ENCODE measurements around the gene CAPG. TPM values are rescaled to one million over a fixed set of nuclear protein-coding genes. Genes with fewer than 3 reads are reported as not detected.
A peak's percentile ranks its signal among the peaks of the same experiment; 100 is the strongest.
"Not testable (repeated sequence)": the region's sequence is repeated elsewhere in the genome, so short reads cannot be mapped to it uniquely, and the experiment has no call there.

Gene CAPG
- total RNA-seq, 2 experiments from 2014 or later, result 299 to 387 TPM

DNA sequence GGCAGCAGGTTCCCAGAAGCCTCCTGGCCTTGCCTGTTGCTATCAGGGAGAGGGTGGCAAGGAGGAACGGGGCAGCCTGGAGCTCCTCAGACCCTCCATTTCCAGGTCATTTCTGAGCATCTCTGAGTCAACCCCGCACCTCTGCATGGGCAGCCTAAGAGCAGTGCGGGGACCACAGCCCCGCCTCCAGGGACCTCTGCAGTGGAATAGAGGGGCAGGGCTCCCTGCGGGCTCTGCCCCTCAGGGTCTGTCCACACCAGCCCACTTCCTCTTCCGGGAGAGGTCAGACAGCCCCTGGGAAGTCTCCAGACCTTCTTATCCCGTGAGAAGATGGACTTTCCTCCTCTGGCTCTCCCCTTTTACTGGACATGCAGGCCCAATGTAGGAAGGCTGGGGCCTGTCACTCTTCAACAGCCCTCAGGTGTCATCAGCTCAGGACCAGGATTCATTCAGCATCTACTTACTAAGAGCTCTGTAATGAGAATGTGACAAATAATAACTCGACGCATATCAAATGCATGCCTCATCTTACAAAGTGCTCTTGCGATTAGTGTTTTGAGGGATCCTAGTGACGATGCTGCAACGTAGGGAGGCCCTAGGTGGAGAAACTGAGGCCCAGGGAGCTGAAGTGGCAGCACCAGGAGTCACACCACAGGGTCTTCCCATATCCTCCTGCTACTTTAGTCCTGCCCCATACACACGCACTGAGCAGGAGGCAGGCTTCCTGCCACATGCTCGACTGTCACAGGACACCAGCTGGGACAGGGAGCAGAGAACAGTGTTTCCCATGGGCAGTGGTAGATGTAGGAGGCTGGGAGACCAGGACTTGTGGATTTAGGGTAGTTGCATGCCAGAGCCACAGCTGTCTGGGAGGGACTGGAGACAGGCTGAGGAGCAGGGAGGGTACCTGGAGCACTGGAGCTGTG lies 36.4 kb upstream of the CAPG start:
- no peak for DNase-seq
- no peaks in the 10 kb centered on the region for H3K36me3 Mint-ChIP-seq (ENCODE audit: low read depth)
- H3K4me3 Mint-ChIP-seq, result no peak overlapping the region
- CTCF ChIA-PET, result interaction anchor here (0.9 to 2.7 kb wide), 6 partner anchors 9 to 78 kb away, joined by 3 to 10 read pairs (median 4); no protein-coding TSS in a partner anchor
- peaks cover 8% of the 10 kb centered on the region for H3K4me1 Mint-ChIP-seq
- H3K27me3 Mint-ChIP-seq, result no peaks in the 10 kb centered on the region
- no peak overlapping the region for H3K27ac Mint-ChIP-seq
- POLR2A ChIA-PET, result no interaction called here
- H3K9me3 Mint-ChIP-seq, result no peaks in the 10 kb centered on the region

GRCh38 chr2:85445316-85446295 lies 35.4 kb upstream of the CAPG start:
- CTCF ChIA-PET, result interaction anchor here (0.9 to 2.7 kb wide), 4 partner anchors 8 to 79 kb away, joined by 3 to 10 read pairs (median 4); no protein-coding TSS in a partner anchor
- DNase-seq, result no peak
- Mint-ChIP-seq H3K4me1 (peaks cover 14% of the 10 kb centered on the region), H3K9me3 (no peaks in the 10 kb centered on the region), H3K4me3 (no peak overlapping the region), H3K36me3 (ENCODE audit: low read depth) (no peaks in the 10 kb centered on the region), H3K27me3 (no peaks in the 10 kb centered on the region), H3K27ac (no peak overlapping the region)
- POLR2A ChIA-PET, result no interaction called here

DNA sequence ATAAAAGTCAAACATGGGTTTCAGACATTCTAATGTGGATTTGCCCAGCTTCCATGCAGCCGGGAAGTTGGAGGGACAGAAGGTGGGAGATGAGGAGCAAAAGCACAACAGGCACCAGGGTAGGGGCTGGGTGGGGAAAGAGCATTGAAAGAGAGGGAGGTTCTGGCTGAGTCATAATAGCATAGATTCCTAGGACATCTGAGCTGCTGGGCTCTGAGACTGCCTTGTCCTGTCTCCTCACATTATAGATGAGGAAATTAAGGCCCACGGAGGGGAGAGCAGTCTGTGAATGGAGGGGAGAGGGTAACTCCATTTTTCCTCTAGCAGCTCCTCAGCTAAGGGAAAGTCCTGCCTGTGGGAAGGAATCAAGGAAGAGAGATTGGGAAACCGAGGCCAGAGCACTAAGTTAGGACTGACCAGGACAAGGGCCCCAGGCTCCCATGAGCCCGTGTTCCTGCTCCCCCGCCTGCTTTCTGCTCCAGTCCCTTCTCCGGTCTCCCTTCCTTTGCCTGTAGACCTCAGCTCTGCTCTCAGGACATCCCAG lies 34.5 kb upstream of the CAPG start:
- DNase-seq, result no peak
- no peak overlapping the region for H3K27ac Mint-ChIP-seq
- CTCF ChIA-PET, result interaction anchor here (1.0 to 2.7 kb wide), 2 partner anchors 12 to 94 kb away, joined by 3 to 10 read pairs; partner anchors contain the start of gene MAT2A
- no peaks in the 10 kb centered on the region for H3K27me3 Mint-ChIP-seq
- no peaks in the 10 kb centered on the region for H3K36me3 Mint-ChIP-seq (ENCODE audit: low read depth)
- H3K9me3 Mint-ChIP-seq, result no peaks in the 10 kb centered on the region
- no peak overlapping the region for H3K4me3 Mint-ChIP-seq
- H3K4me1 Mint-ChIP-seq, result peaks cover 22% of the 10 kb centered on the region
- POLR2A ChIA-PET, result no interaction called here

DNA sequence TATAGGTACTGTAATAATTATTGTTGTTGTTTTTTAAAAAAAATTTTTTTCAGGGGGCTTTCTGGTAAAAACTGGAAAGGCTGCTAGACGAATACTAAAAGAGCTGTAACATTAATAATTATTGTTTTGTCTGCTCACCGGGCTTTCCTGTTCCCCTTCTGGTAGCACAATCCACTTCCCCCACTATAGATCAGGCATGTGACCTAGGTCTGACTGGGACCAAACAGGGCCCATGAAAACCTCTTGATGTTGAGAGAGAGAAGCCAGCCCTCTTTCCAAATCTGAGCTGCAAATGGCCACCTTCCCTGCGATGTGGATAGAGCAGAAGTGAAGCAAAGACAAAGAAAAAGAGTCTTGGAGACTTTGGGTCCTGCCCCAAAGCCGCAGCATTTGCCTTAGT lies 31.7 kb upstream of the CAPG start:
- no peaks in the 10 kb centered on the region for H3K9me3 Mint-ChIP-seq
- no peak overlapping the region for H3K27ac Mint-ChIP-seq
- no peaks in the 10 kb centered on the region for H3K36me3 Mint-ChIP-seq (ENCODE audit: low read depth)
- H3K27me3 Mint-ChIP-seq, result no peaks in the 10 kb centered on the region
- no peak for DNase-seq
- ChIA-PET CTCF (interaction anchor here (1.4 kb wide), 1 partner anchor 14 kb away, joined by 5 read pairs; no protein-coding TSS in a partner anchor), POLR2A (interaction anchor here (0.7 kb wide), 1 partner anchor 70 kb away, joined by 4 read pairs; no protein-coding TSS in a partner anchor)
- H3K4me3 Mint-ChIP-seq, result no peak overlapping the region
- H3K4me1 Mint-ChIP-seq, result peaks cover 39% of the 10 kb centered on the region

GRCh38 chr2:85440729-85441128 lies 30.6 kb upstream of the CAPG start:
- Mint-ChIP-seq H3K4me3 (no peak overlapping the region), H3K4me1 (peaks cover 49% of the 10 kb centered on the region), H3K36me3 (ENCODE audit: low read depth) (no peaks in the 10 kb centered on the region), H3K27ac (no peak overlapping the region), H3K9me3 (no peaks in the 10 kb centered on the region), H3K27me3 (no peaks in the 10 kb centered on the region)
- no peak for DNase-seq
- CTCF ChIA-PET, result interaction anchor here (1.1 kb wide), 1 partner anchor 28 kb away, joined by 3 read pairs; no protein-coding TSS in a partner anchor
- POLR2A ChIA-PET, result no interaction called here

GRCh38 chr2:85439986-85440385 lies 29.8 kb upstream of the CAPG start:
- Mint-ChIP-seq H3K27ac (peak overlapping the region; percentile 95), H3K4me1 (peaks cover 49% of the 10 kb centered on the region), H3K27me3 (no peaks in the 10 kb centered on the region), H3K9me3 (no peaks in the 10 kb centered on the region), H3K36me3 (ENCODE audit: low read depth) (no peaks in the 10 kb centered on the region), H3K4me3 (peak overlapping the region; percentile 54)
- ChIA-PET POLR2A (interaction anchor here (0.6 kb wide), 1 partner anchor 586 kb away, joined by 3 read pairs; no protein-coding TSS in a partner anchor), CTCF (interaction anchor here (1.1 kb wide), 2 partner anchors 28 to 112 kb away, joined by 3 to 4 read pairs; no protein-coding TSS in a partner anchor)
- peak; percentile 41 for DNase-seq

DNA sequence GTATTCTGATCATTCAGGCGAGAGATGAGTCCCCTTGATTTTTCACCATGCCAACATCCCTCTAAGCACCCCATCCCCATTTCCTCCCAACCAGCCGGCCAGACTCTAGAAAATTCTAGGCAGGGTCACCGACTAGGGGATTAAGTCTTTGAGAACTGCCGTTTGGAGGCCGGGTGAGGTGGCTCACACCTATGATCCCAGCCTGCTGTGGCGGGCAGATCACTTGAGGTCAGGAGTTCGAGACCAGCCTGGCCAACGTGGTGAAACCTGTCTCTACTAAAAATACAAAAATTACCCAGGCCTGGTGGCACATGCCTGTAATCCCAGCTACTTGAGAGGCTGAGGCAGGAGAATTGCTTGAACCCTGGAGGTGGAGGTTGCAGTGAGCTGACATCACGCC lies 29.4 kb upstream of the CAPG start:
- H3K27me3 Mint-ChIP-seq; DNase-seq; H3K9me3 Mint-ChIP-seq; H3K36me3 Mint-ChIP-seq (ENCODE audit: low read depth): not testable (repeated sequence)
- peaks cover 49% of the 10 kb centered on the region for H3K4me1 Mint-ChIP-seq
- POLR2A ChIA-PET, result interaction anchor here (0.6 kb wide), 1 partner anchor 587 kb away, joined by 3 read pairs; no protein-coding TSS in a partner anchor
- peak overlapping the region; percentile 54 for H3K4me3 Mint-ChIP-seq
- H3K27ac Mint-ChIP-seq, result peak overlapping the region; percentile 95
- CTCF ChIA-PET, result interaction anchor here (1.1 kb wide), 2 partner anchors 29 to 112 kb away, joined by 3 to 4 read pairs; no protein-coding TSS in a partner anchor

GRCh38 chr2:85439025-85439472 lies 28.9 kb upstream of the CAPG start:
- no peak for DNase-seq
- CTCF ChIA-PET, result interaction anchor here (1.1 kb wide), 2 partner anchors 105 to 113 kb away, joined by 3 to 4 read pairs; no protein-coding TSS in a partner anchor
- Mint-ChIP-seq H3K4me3 (peak overlapping the region; percentile 22), H3K9me3 (no peaks in the 10 kb centered on the region), H3K36me3 (ENCODE audit: low read depth) (no peaks in the 10 kb centered on the region), H3K27ac (peak overlapping the region; percentile 95), H3K27me3 (no peaks in the 10 kb centered on the region), H3K4me1 (peaks cover 49% of the 10 kb centered on the region)
- POLR2A ChIA-PET, result interaction anchor here (0.6 kb wide), 1 partner anchor 33 kb away, joined by 3 read pairs; no protein-coding TSS in a partner anchor

DNA sequence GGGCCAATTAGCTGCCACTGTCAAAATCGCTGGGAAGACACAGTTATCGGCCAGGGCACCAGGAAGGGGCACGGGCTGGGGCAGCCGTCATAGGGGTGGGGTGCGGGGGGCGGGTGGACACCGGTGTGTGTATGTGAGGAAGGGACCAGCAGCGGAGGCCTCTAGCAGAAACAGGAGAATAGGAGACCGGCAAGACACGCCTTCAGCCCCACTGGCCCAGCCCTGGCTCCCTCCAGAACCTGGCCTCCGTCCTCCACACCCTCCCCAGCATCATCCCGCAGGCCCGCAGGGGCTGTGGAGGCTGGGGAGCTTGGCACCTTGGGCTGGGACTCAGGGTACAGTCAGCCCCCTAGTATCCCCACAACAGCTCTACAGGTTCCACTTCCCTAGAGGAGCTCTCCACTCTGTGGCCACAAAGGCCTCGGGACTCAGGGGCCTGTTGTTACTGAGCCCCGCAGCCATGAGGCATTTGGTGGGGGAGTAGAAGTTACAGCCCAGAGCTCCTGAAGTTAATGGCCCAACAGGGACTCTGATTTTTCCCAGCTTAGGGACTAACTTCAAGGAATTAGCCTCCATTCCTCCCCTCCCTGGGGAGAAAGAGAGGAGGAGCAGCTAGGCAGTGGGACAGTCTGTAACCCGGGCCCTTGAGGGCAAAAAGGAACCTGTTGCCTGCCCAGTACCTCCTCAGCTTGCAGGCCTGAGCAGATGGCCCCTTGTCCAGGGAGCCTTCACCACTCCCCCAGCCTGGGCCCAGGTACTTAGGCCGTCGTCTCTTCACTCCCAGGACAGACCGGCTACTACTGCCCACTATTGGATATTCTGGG lies 28.2 kb upstream of the CAPG start:
- no peaks in the 10 kb centered on the region for H3K27me3 Mint-ChIP-seq
- H3K9me3 Mint-ChIP-seq, result no peaks in the 10 kb centered on the region
- peaks cover 49% of the 10 kb centered on the region for H3K4me1 Mint-ChIP-seq
- H3K27ac Mint-ChIP-seq, result peak overlapping the region; percentile 95
- H3K4me3 Mint-ChIP-seq, result peak overlapping the region; percentile 73
- ChIA-PET POLR2A (interaction anchor here (0.6 kb wide), 1 partner anchor 33 kb away, joined by 3 read pairs; no protein-coding TSS in a partner anchor), CTCF (interaction anchor here (1.1 to 2.2 kb wide), 6 partner anchors 8 to 106 kb away, joined by 3 to 8 read pairs (median 4); partner anchors contain the start of gene SH2D6)
- H3K36me3 Mint-ChIP-seq (ENCODE audit: low read depth), result no peaks in the 10 kb centered on the region
- DNase-seq, result no peak

DNA sequence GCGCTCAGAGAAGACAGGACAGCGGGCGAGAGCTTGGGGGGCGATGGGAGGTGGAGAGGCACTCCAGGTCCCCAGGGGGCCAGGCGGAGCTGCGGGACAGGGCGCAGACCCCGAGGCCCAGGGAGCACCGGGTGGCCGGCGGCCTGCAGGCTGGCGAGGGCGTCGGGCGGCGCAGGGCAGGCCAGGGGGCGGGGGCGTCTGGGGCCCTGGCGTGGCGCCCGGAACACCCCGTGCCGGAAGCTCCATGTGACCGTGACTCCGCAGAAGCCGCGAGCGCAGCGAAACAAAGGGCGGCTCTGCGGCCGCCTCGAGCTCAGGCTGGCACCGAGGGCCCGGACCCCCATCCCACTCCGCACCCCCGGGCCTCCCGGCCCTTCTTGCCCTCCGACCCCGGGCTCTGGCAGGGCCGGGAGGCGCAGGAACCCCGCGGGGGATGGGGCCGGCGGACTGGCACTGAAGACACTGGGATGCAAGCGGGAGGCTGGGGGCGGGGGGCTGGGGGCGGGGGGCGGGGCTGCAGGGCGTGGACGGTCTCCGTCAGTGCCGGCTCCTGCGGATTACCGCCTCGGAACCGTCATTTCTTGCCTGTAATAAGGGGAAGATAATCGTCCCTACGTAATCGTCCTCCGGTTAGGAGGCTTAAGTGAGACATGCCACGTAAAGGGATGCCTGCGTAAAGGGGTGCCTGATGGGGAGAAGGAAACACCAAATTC lies 27.5 kb upstream of the CAPG start:
- peak; percentile 69 for DNase-seq
- CTCF ChIA-PET, result interaction anchor here (1.1 to 2.2 kb wide), 6 partner anchors 8 to 107 kb away, joined by 3 to 8 read pairs (median 4); partner anchors contain the start of gene SH2D6
- H3K9me3 Mint-ChIP-seq, result no peaks in the 10 kb centered on the region
- peak overlapping the region; percentile 95 for H3K27ac Mint-ChIP-seq
- no peaks in the 10 kb centered on the region for H3K36me3 Mint-ChIP-seq (ENCODE audit: low read depth)
- POLR2A ChIA-PET, result interaction anchor here (0.5 to 0.9 kb wide), 2 partner anchors 101 to 1004 kb away, joined by 3 to 4 read pairs; partner anchors contain the start of genes KDM3A and MAT2A
- no peaks in the 10 kb centered on the region for H3K27me3 Mint-ChIP-seq
- peaks cover 49% of the 10 kb centered on the region for H3K4me1 Mint-ChIP-seq
- H3K4me3 Mint-ChIP-seq, result peak overlapping the region; percentile 73
